Fibroblast of lung (primary cell): ENCODE data around the gene LRP2BP. TPM values are rescaled to one million over a fixed set of nuclear protein-coding genes. Genes with fewer than 3 reads are reported as not detected.

Source experiments
- DNase-seq, 2 donors: peaks; one replicate each; pipeline versions ENCODE4 v3.0.0 to v3.0.0-alpha.2; 2010; ENCODE audit warnings: low read depth in 2 of 2
- H2AFZ ChIP-seq: 2 replicates; pipeline ENCODE4 v1.5.1; 2012; ENCODE audit warnings: low read length, control low read depth, inconsistent platforms
- H3K27ac ChIP-seq: 2 replicates; pipeline ENCODE4 v1.5.1; 2011; ENCODE audit warnings: low read length, control low read depth; ENCODE audit not compliant: insufficient read depth
- H3K27me3 ChIP-seq: 2 replicates; pipeline ENCODE4 v1.5.1; 2011; ENCODE audit warnings: mild to moderate bottlenecking, low read length; ENCODE audit not compliant: control insufficient read depth, insufficient read depth
- H3K36me3 ChIP-seq: 2 replicates; pipeline ENCODE4 v1.5.1; 2011; ENCODE audit warnings: low read length; ENCODE audit not compliant: control insufficient read depth, insufficient read depth
- H3K4me1 ChIP-seq: 2 replicates; pipeline ENCODE4 v1.5.1; 2011; ENCODE audit warnings: low read length; ENCODE audit not compliant: control insufficient read depth, insufficient read depth; ENCODE audit errors: extremely low read depth
- H3K4me2 ChIP-seq: 2 replicates; pipeline ENCODE4 v1.5.1; 2011; ENCODE audit warnings: low read length, control low read depth; ENCODE audit not compliant: insufficient read depth; ENCODE audit errors: extremely low read depth
- H3K4me3 ChIP-seq, 4 experiments: fragments of 200-600 bp in 1 of 4; sonication (generic) in 1 of 4; replicated peaks in 1 of 4; 2 replicates each; pipeline ENCODE4 v1.5.1; 2011 to 2016; ENCODE audit warnings: low read length in 4 of 4, low read depth in 3 of 4, mild to moderate bottlenecking in 3 of 4, control low read depth in 2 of 4, inconsistent platforms in 1 of 4, mixed read lengths in 1 of 4; ENCODE audit not compliant: insufficient read depth in 1 of 4; ENCODE audit errors: control extremely low read depth in 1 of 4
- H3K79me2 ChIP-seq: 2 replicates; pipeline ENCODE4 v1.5.1; 2012; ENCODE audit warnings: mild to moderate bottlenecking, low read length, inconsistent platforms; ENCODE audit not compliant: control insufficient read depth, insufficient read depth
- H3K9ac ChIP-seq: 2 replicates; pipeline ENCODE4 v1.5.1; 2011; ENCODE audit warnings: mild to moderate bottlenecking, low read length, control low read depth; ENCODE audit not compliant: insufficient read depth
- H3K9me3 ChIP-seq: 2 replicates; pipeline ENCODE4 v1.5.1; 2012; ENCODE audit warnings: low read depth, low read length; ENCODE audit not compliant: control insufficient read depth, insufficient read depth
- H4K20me1 ChIP-seq: 2 replicates; pipeline ENCODE4 v1.5.1; 2011; ENCODE audit warnings: low read length; ENCODE audit not compliant: control insufficient read depth, insufficient read depth; ENCODE audit errors: extremely low read depth
- CTCF ChIP-seq, 2 donors: IDR thresholded peaks in 1 of 2; conservative IDR thresholded peaks in 1 of 2; 1 replicate in 1 of 2; 2 replicates in 1 of 2; pipeline ENCODE4 v1.5.1; 2011 to 2012; ENCODE audit warnings: low read length in 2 of 2, control low read depth in 1 of 2, inconsistent platforms in 1 of 2, low read depth in 1 of 2, mild to moderate bottlenecking in 1 of 2
- EZH2 ChIP-seq: IDR thresholded peaks from 2 replicates; pipeline ENCODE4 v1.5.1; 2012; ENCODE audit warnings: low read length, control low read depth, mild to moderate bottlenecking; ENCODE audit errors: missing control alignments
- polyA plus RNA-seq, 2 donors: library from polyadenylated mRNA; depleted of rRNA in 1 of 2; stranded (reverse) in 1 of 2; unstranded in 1 of 2; fragments of >200 nt; gene quantifications; 2 replicates each; pipeline ENCODE4 v1.2.1, GENCODE V29; 2011 to 2012; ENCODE audit warnings: missing spikeins in 1 of 2
- total RNA-seq: library from RNA; depleted of rRNA; stranded (reverse); fragments of >200 nt; gene quantifications from 2 replicates; pipeline ENCODE4 v1.2.1, GENCODE V29; 2014

Gene LRP2BP
- total and polyA plus RNA-seq, 2 donors (not counting 1 experiment from before 2014, with no cell fraction given) = 0.03 to 0.66 TPM

GRCh38 chr4:185379326-185380295, 16.1 kb downstream of the LRP2BP start:
- no peaks in the 10 kb centered on the region for H3K79me2 ChIP-seq
- H3K36me3 ChIP-seq = no peaks in the 10 kb centered on the region
- no peak overlapping the region for H3K9ac ChIP-seq
- TF ChIP-seq CTCF (conservative IDR thresholded peaks at IDR 0.05 in 1 of 2, IDR thresholded peaks at IDR 0.05 in 1 of 2; ENCODE audit: low read depth in 1 of 2, low read length in 2 of 2) = no peak
- no peak for TF ChIP-seq EZH2
- H4K20me1 ChIP-seq = no peaks in the 10 kb centered on the region
- no peak overlapping the region for H3K27ac ChIP-seq
- no peaks in the 10 kb centered on the region for H3K4me1 ChIP-seq
- no peaks in the 10 kb centered on the region for H3K27me3 ChIP-seq
- no peak overlapping the region for H2AFZ ChIP-seq
- DNase-seq = no peak
- no peak overlapping the region for H3K4me3 ChIP-seq
- no peak overlapping the region for H3K4me2 ChIP-seq
- no peaks in the 10 kb centered on the region for H3K9me3 ChIP-seq

GRCh38 chr4:185378264-185378663, 17.5 kb downstream of the LRP2BP start:
- Histone ChIP-seq H3K79me2 (no peaks in the 10 kb centered on the region), H3K4me1 (no peaks in the 10 kb centered on the region), H3K9me3 (no peaks in the 10 kb centered on the region), H2AFZ (no peak overlapping the region), H3K36me3 (no peaks in the 10 kb centered on the region), H3K27ac (no peak overlapping the region), H3K9ac (no peak overlapping the region), H4K20me1 (no peaks in the 10 kb centered on the region), H3K4me3 (no peak overlapping the region), H3K27me3 (no peaks in the 10 kb centered on the region), H3K4me2 (no peak overlapping the region)
- TF ChIP-seq CTCF (conservative IDR thresholded peaks at IDR 0.05 in 1 of 2, IDR thresholded peaks at IDR 0.05 in 1 of 2; ENCODE audit: low read depth in 1 of 2, low read length in 2 of 2) (no peak), EZH2 (no peak)
- DNase-seq = no peak

GRCh38 chr4:185374573-185374972, 21.2 kb downstream of the LRP2BP start:
- H4K20me1 ChIP-seq = no peaks in the 10 kb centered on the region
- H3K27me3 ChIP-seq = no peaks in the 10 kb centered on the region
- H3K9ac ChIP-seq = no peak overlapping the region
- H3K79me2 ChIP-seq = no peaks in the 10 kb centered on the region
- H3K4me3 ChIP-seq = no peak overlapping the region
- H2AFZ ChIP-seq = no peak overlapping the region
- TF ChIP-seq EZH2 = no peak
- no peak for TF ChIP-seq CTCF (conservative IDR thresholded peaks at IDR 0.05 in 1 of 2, IDR thresholded peaks at IDR 0.05 in 1 of 2; ENCODE audit: low read depth in 1 of 2, low read length in 2 of 2)
- H3K4me1 ChIP-seq = no peaks in the 10 kb centered on the region
- H3K27ac ChIP-seq = no peak overlapping the region
- H3K4me2 ChIP-seq = no peak overlapping the region
- H3K9me3 ChIP-seq = no peaks in the 10 kb centered on the region
- peaks cover 2% of the 10 kb centered on the region for H3K36me3 ChIP-seq
- DNase-seq = no peak
